NCI-H82 (cell line): ENCODE measurements around the gene KMT2A.
A peak's percentile ranks its signal among the peaks of the same experiment; 100 is the strongest.
"Not testable (repeated sequence)": the region's sequence is repeated elsewhere in the genome, so short reads cannot be mapped to it uniquely, and the experiment has no call there.

ENCODE experiments used
- DNase-seq: peaks from one replicate; lab custom pipeline; 2025; lab: John Stamatoyannopoulos, UW

Gene KMT2A

DNA sequence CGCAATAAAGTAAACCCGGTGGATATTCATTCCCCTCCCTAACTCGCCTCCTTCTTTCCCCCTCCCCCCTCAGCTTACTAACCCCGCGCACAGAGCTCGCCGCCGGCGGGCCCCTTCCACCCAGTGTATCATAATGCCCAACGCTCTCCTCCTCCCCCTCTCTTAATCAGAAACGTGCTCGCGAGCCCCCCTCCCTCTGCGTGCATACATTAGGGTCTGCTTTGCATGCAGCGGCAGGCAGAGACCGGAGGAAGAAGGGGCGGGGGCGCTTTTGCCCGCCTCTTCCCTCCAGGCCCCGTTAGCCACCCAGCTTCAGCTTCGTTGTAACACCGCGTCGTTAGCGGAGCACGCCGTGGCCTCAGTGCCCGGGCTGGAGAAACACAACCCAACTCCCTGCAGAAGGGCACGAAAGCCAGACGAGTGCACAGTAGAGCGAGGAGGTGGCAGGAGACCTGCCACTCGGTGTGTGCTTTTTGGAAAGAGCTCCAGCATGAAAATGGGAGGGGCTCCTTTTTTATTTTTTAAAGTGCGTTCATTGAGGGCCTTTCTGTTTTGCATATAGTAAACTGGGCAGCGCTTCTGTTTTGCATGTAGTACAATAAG is 901 bp upstream of the KMT2A start:
- DNase-seq, result peak; percentile 99

GRCh38 chr11:118436639-118437207 is 431 bp downstream of the KMT2A start:
- DNase-seq, result peak; percentile 45

DNA sequence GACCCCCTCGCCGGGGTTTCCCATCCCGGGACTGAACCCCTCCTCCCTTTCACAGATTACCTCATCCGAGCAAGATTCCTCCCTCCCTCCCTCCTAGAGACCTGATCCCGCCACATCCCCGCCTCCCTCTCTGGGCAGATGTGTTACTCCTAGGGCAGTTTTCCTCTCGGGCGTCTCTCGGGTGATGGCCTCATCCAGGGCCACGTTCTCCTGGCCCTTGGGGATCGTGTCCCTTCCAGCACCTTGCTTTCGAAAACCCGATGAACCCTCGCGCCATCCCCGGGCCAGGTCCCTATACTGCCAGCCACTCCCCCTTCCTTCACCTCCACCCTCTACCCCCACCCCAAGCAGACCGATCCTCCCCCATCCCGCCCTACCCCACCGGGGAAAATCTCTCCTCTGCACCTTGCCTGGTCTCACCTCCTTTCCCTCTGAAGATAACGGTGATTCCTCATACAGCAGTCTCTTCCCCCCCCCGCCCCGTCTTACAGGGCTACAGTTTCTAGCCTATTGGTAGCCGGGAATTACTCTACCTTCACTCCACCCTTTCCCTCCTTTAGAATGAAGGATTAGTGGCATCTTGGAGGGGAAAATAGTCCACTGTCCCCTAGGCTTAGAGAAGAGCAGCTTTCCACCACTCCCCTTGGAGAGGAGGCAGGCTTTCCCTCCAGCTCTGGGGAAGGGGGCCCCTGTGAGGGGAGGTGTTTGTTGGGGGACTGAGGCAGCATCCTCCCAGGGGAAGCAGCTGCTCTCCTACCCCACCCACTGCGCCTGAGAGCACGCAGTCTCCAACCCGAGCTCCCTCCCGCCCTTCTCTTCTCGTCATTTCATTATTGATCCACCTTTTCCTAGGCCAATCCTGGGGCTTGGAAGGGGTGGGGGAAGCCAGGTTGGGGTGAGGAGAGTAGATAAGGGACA is 1.2 kb downstream of the KMT2A start:
- peak; percentile 75 for DNase-seq

DNA sequence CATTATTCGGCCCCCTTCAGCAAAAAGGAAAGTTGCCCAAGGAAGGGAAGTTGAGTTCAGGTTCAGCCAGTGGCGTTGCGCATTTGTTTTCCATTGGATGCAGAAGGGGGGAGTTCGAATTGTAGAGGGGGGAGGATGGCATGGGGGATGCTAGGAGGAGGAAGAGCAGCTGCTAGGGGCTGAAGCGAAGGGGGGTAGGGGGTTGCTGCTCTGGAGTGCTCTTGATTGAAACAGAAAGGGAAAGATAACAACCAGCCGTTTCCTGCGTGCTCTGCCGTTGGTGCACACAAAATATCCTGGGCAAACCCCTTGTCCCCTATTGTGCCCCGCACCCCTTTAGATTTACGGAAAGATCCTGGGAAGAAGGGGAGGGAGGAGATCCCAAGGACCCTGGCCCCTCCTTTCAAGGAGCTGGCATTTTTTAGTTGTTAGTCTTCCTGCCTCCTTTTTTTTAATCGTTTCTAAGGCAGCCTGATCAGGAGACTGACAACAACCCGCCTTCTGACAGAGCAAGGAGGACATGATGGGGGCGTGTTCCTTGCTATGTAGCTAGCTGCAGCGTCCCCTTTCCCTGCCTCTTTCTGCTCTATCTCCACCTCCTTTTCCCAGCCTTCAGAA is 2.1 kb downstream of the KMT2A start:
- peak; percentile 21 for DNase-seq

- no peak for DNase-seq
Observed at GRCh38 chr11:118439646-118440045, 3.4 kb downstream of the KMT2A start.

DNA sequence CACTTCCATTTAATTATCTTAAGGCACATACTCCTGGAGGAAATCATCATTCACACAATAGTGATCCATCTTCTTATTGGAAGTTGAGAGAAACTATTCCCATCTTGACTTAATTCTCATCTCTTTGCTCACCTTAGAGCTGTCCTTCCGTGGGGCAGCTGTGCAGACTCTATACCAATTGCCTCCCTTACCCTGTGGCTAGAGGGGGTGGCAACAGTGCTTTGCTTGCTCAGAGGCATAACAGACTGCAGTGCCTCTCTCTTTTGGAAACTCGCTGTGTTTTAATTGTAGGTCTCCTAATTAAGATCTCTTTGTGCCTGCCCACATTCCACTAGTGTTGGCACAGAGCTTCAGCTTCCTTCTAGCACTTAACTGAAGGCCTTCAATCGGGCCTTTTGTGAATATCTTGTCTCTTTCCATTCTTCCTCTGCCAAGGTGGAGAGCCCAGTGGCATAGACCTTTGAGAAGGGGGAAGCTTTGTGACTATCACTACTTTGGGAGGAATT is 5.5 kb downstream of the KMT2A start:
- no peak for DNase-seq

DNA sequence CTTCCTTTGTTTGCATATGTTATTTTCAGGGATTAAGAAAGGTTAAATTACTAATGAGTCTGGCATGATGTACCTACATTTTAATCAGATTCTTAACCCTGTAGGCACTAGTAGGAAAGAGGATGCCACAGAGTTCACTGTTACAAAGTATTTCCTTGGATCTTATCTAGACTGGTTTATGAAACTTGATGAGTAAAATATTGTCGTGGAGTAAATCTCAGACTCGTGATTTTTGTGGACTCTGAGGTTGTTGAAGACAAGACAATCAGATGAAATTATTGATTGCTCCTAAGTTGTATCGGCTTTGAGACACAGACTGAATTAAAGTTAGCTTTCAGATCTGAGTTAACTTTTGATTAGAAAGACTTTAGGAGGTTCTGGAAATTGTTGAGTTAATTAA is 6.0 kb downstream of the KMT2A start:
- no peak for DNase-seq

DNA sequence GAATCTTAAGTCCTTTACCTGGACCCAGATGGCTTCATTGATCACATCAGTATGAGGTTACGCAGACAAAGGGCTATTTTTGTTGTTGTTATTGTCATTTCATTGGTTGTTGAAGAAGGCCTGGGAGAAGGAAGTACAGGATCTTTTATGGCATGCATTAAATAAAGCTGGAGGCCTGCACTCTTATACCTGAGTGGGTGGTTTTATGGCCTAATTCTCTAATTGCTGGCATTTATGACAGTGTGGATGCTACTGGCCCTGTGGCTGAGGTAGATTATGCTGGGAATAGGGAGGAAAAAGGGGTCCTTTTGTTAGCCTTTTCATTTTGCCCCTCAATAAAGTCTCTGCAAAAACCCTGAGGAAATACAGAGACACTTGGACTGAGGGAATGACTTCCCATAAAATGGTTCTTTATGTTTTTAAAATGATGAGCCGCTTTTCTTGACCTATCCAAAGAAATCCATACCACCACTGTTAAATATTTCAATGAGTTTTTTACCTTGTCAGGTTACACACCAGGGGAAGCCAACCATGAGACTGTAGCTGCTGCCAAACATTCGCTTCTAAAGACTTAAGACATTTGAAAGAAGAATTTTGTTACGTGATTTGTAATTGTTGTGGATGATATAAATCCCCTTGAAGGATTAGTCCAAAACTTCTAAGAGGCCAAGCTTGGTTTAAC is 6.8 kb downstream of the KMT2A start:
- DNase-seq, result no peak

GRCh38 chr11:118443590-118444218 is 7.4 kb downstream of the KMT2A start:
- DNase-seq, result no peak

GRCh38 chr11:118447423-118447822 is 11.1 kb downstream of the KMT2A start:
- no peak for DNase-seq

GRCh38 chr11:118448294-118448693 is 12.0 kb downstream of the KMT2A start:
- no peak for DNase-seq

GRCh38 chr11:118449316-118449918 is 13.1 kb downstream of the KMT2A start:
- no peak for DNase-seq

- DNase-seq, result no peak
Observed at GRCh38 chr11:118450451-118450850, 14.2 kb downstream of the KMT2A start.

DNA sequence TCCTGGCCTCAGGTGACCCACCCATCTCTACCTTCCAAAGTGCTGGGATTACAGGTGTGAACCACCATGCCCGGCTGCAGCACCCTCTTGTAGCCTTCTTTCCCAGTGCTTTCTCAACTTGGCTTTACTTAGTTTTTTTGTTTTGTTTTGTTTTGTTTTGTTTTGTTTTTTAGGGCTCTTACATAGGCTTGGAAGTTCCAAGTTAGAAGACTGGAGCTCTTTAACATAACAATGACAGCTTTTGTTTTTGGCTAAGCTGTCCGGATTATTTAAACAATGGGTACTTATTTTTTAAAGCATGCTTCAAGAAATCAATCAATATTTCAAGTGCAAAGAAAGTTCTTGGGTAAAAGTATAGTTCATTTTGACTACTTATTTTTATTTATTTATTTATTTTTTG is 25.9 kb downstream of the KMT2A start:
- DNase-seq, result no peak

DNA sequence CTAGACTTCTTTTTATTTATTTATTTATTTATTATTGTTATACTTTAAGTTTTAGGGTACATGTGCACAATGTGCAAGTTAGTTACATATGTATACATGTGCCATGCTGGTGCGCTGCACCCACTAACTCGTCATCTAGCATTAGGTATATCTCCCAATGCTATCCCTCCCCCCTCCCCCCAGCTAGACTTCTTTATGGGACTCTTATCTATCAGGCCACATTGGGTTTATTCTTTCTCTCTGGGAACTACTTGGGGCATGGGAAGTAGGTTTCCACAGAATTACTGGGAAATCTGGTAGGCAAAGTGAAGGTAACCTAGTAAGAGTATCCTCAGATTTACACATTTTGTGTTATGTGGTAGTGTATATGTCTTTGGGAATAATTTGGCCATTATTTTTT is 32.7 kb downstream of the KMT2A start:
- not testable (repeated sequence) for DNase-seq

GRCh38 chr11:118471030-118471429 is 34.7 kb downstream of the KMT2A start:
- no peak for DNase-seq

DNA sequence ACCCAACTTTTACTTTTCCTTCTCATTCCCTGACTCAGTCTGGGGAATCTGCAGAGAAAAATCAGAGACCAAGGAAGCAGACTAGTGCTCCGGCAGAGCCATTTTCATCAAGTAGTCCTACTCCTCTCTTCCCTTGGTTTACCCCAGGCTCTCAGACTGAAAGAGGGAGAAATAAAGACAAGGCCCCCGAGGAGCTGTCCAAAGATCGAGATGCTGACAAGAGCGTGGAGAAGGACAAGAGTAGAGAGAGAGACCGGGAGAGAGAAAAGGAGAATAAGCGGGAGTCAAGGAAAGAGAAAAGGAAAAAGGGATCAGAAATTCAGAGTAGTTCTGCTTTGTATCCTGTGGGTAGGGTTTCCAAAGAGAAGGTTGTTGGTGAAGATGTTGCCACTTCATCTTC is 37.2 kb downstream of the KMT2A start:
- DNase-seq, result no peak

DNA sequence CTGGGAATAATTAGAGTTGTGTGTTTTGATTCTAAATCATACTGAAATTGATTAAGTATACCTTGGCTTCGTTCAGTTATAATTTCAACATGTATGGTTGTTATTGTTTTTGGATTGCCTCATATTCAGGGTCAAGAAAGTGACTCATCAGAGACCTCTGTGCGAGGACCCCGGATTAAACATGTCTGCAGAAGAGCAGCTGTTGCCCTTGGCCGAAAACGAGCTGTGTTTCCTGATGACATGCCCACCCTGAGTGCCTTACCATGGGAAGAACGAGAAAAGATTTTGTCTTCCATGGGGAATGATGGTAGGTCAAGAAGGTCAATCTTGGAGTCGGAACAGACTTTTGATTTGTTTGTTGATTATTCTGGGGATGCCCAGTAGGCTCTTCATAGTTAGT is 40.4 kb downstream of the KMT2A start:
- DNase-seq, result peak; percentile 76

GRCh38 chr11:118481238-118481637 is 44.9 kb downstream of the KMT2A start:
- DNase-seq, result not testable (repeated sequence)

GRCh38 chr11:118484405-118484804 is 48.1 kb downstream of the KMT2A start:
- DNase-seq, result no peak

DNA sequence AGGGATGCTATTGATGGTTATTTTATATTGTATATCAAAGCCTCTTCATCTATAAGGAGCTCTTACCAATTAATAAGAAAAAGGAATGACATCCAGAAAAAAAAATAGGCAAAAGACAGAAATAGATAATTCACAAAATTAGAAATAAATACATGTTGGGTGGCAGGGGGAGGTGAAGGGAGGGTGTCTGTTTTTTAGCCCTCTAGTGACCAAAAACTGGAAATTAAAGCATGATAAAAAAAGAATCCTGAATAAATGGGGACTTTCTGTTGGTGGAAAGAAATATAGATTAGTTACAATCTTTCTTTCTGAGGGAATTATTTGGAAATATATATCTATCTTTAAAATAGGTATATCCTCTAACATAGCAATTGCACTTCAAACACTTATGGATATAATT is 49.0 kb downstream of the KMT2A start:
- DNase-seq, result no peak
